Smooth muscle cell of the pulmonary artery (primary cell): Measurements from ENCODE around the gene GNG13. TPM values are rescaled to one million over a fixed set of nuclear protein-coding genes. Genes with fewer than 3 reads are reported as not detected.

Experiments
- total RNA-seq: library from RNA; depleted of rRNA; stranded (reverse); fragments of >200 nt; gene quantifications from 2 replicates; pipeline ENCODE4 v1.2.3, GENCODE V29; 2014

GNG13 gene
- total RNA-seq: not detected in 2 replicates

GRCh38 chr16:799948-800833 lies at the start of gene GNG13:
TSS of gene GNG13 (minus strand) at chr16:800734. CDS start at chr16:799077, 1,657 bp downstream.

GRCh38 chr16:788399-789126 lies 12.0 kb downstream of the GNG13 start, which contains the start of gene CHTF18:
TSS of gene CHTF18 (plus strand) at chr16:788620. CDS start at chr16:788685, 65 bp downstream.

DNA sequence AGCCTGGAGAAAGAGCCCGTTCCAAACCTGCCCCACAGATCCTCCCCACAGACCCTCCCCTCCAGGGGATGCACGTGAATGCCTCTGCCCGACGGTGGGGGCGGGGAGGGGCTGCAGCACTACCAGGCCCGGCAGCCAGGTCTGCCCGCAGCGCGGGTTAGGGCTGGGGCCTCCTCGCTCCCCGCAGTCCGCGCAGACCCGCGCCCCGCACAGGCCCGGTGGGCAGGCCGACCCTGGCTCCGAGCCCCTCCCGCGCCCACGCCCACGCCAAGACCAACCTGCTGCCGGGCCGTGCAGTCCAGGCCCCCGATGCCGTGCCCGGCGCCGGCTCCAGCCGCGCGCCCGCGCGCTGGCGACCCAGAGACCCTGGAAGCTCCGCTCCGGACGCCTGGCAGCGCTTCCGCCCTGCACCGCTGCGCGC lies 12.5 kb downstream of the GNG13 start, which contains the start of gene RPUSD1:
Gene RPUSD1, minus strand, starts transcription at position 404 of the 421 bp plus-strand sequence. CDS start 644 bp downstream, outside the sequence.

DNA sequence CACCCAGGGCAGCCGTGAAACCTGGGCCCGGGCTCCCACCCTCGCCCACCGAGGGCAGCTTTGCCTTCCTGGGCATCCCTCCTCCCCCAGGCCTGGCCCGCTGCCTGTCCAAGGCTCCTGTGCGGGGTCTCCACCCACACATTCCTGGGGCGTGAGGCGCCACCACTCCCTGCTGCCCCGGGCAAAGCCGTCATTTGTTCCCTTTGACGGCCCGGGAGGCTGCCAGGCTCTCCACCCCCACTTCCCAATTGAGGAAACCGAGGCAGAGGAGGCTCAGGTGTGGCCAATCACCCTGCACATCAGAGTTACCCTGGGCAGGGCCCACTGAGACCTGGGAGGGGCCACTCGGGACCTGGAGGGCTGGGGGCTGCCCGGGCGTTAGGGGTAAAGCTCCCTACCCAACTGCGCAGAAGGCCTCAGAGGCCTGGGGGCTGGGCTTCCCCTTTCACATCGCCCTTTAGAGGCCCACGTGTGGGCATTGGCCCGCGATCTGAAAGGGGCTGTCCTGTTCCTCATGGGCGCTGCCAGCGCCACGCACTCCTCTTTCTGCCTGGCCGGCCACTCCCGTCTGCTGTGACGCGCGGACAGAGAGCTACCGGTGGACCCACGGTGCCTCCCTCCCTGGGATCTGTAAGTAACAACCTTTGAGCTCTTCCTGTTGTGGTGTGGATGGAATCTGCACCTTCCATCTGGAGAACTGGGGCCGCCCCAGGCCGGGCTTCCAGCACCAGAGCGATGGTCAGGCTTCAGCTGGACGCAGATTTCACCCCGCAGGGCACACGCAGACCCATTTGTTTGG lies 39.8 kb downstream of the GNG13 start, which contains the start of gene MSLN:
Gene MSLN, plus strand, starts transcription at position 190 of the 799 bp plus-strand sequence. CDS start 1,947 bp downstream, outside the sequence.

Other genes starting within 250 kb of the GNG13 start
- not detected in 2 replicates for gene PRR35, start 240.3 kb downstream of the GNG13 start, total RNA-seq
- gene NHLRC4, start 233.7 kb downstream of the GNG13 start, total RNA-seq: 0.99 and 1.3 TPM in 2 replicates
- 31.5 and 39.1 TPM in 2 replicates for gene PIGQ, start 230.8 kb downstream of the GNG13 start, total RNA-seq
- gene RAB40C, start 210.7 kb downstream of the GNG13 start, total RNA-seq: 12.6 and 13.6 TPM in 2 replicates
- 0.26 TPM in 2 replicates for gene WFIKKN1, start 169.7 kb downstream of the GNG13 start, total RNA-seq
- 61.8 and 71.3 TPM in 2 replicates for gene METTL26, start 164.4 kb downstream of the GNG13 start, total RNA-seq
- 11.3 and 19.8 TPM in 2 replicates for gene MCRIP2, start 158.9 kb downstream of the GNG13 start, total RNA-seq
- 9.3 and 18.1 TPM in 2 replicates for gene WDR90, start 151.4 kb downstream of the GNG13 start, total RNA-seq
- gene RHOT2, start 132.6 kb downstream of the GNG13 start, total RNA-seq: 29.1 and 39.2 TPM in 2 replicates
- gene RHBDL1, start 125.1 kb downstream of the GNG13 start, total RNA-seq: 2.7 and 9.1 TPM in 2 replicates
- gene STUB1, start 120.3 kb downstream of the GNG13 start, total RNA-seq: 73.9 and 106 TPM in 2 replicates
- 54.5 and 58.5 TPM in 2 replicates for gene JMJD8, start 116.4 kb downstream of the GNG13 start, total RNA-seq
- gene WDR24, start 110.3 kb downstream of the GNG13 start, total RNA-seq: 7.9 and 10.3 TPM in 2 replicates
- 0.07 and 0.13 TPM in 2 replicates for gene FBXL16, start 94.9 kb downstream of the GNG13 start, total RNA-seq
- gene METRN, start 85.6 kb downstream of the GNG13 start, total RNA-seq: 81.0 and 110 TPM in 2 replicates
- 17.7 and 23.0 TPM in 2 replicates for gene ANTKMT, start 79.6 kb downstream of the GNG13 start, total RNA-seq
- 1.6 and 4.9 TPM in 2 replicates for gene CCDC78, start 74.3 kb downstream of the GNG13 start, total RNA-seq
- 9.5 and 23.7 TPM in 2 replicates for gene HAGHL, start 73.6 kb downstream of the GNG13 start, total RNA-seq
- gene CIAO3, start 59.7 kb downstream of the GNG13 start, total RNA-seq: 29.5 and 35.8 TPM in 2 replicates
- gene MSLN, start 40.0 kb downstream of the GNG13 start, total RNA-seq: not detected in 2 replicates
- gene RPUSD1, start 12.4 kb downstream of the GNG13 start, total RNA-seq: 17.1 and 28.9 TPM in 2 replicates
- gene CHTF18, start 12.1 kb downstream of the GNG13 start, total RNA-seq: 6.5 and 8.7 TPM in 2 replicates
- gene LMF1, start 170.2 kb upstream of the GNG13 start, total RNA-seq: 21.9 and 36.9 TPM in 2 replicates
- 0.26 and 0.72 TPM in 2 replicates for gene SOX8, start 181.0 kb upstream of the GNG13 start, total RNA-seq